HCT116 (cell line): ENCODE measurements around the gene USP7. TPM values are rescaled to one million over a fixed set of nuclear protein-coding genes. Genes with fewer than 3 reads are reported as not detected.

Source experiments
- ATAC-seq: fragments of 200-7000 bp; cut with Tn5 transposase; 2 replicates; pipeline ENCODE4 v1.9.1; 2020; ENCODE audit warnings: mild to moderate bottlenecking, moderate library complexity
- BruUV-seq: library from RNA; stranded (reverse); fragments of 400-500 nt; replicated peaks from 2 replicates; lab custom pipeline; 2021; lab: Mats Ljungman, UMichigan
- CTCF ChIA-PET: fragments of 300-600 bp; sonication (Branson Sonifier 250); formaldehyde crosslinking; loops from one replicate; lab custom pipeline; 2021; ENCODE audit warnings: antibody characterized with exemption; lab: Charles Lee
- POLR2A ChIA-PET: fragments of 300-600, 350-600 bp; sonication (Branson Sonifier 250); formaldehyde crosslinking; loops from one replicate; lab custom pipeline; 2021; ENCODE audit warnings: antibody characterized with exemption; lab: Charles Lee
- RAD21 ChIA-PET, 2 experiments: fragments of 300-600 bp; sonication (Branson Sonifier 250); formaldehyde crosslinking; loops; one replicate each; lab custom pipeline; 2023; ENCODE audit warnings: low total read pairs in 2 of 2; ENCODE audit not compliant: uncharacterized antibody in 2 of 2, unreplicated experiment in 2 of 2, low non-redundant PET in 1 of 2; lab: Charles Lee
- DNase-seq: peaks from one replicate; pipeline ENCODE4 v3.0.0-alpha.2; 2010; ENCODE audit warnings: low read depth, low spot score
- H2AFZ ChIP-seq: fragments of 200-600 bp; shearing (Covaris generic), sonication (generic); 2 replicates; pipeline ENCODE4 v1.6.1; 2017; ENCODE audit warnings: low read depth, mixed run types, mixed read lengths, antibody characterized with exemption, low read length; ENCODE audit not compliant: poor library complexity, severe bottlenecking
- H3K27ac ChIP-seq: 2 replicates; pipeline ENCODE4 v1.5.1; 2012; ENCODE audit warnings: low read depth, low read length
- H3K27me3 ChIP-seq: fragments of 200-600 bp; sonication (generic); 2 replicates; pipeline ENCODE4 v1.6.1; 2016; ENCODE audit warnings: mixed run types, low read length, mixed read lengths; ENCODE audit not compliant: insufficient read depth
- H3K36me3 ChIP-seq, 2 experiments: fragments of 200-500 bp in 1 of 2; fragments of 200-600 bp in 1 of 2; sonication (Bioruptor generic) in 1 of 2; sonication (generic) in 1 of 2; 2 replicates each; pipeline versions ENCODE4 v1.5.1 to v1.6.1; 2014 to 2016; ENCODE audit warnings: low read length in 2 of 2, inconsistent platforms in 1 of 2, mixed read lengths in 1 of 2, mixed run types in 1 of 2; ENCODE audit not compliant: insufficient read depth in 2 of 2, control insufficient read depth in 1 of 2
- H3K4me1 ChIP-seq, 2 experiments: fragments of 200-600 bp in 1 of 2; sonication (generic) in 1 of 2; 2 replicates each; pipeline versions ENCODE4 v1.5.1 to v1.6.1; 2012 to 2017; ENCODE audit warnings: low read length in 2 of 2, inconsistent platforms in 1 of 2, mild to moderate bottlenecking in 1 of 2, mixed read lengths in 1 of 2, mixed run types in 1 of 2, moderate library complexity in 1 of 2; ENCODE audit not compliant: insufficient read depth in 2 of 2, control insufficient read depth in 1 of 2
- H3K4me2 ChIP-seq: fragments of 200-600 bp; sonication (generic); 2 replicates; pipeline ENCODE4 v1.6.1; 2017; ENCODE audit warnings: mixed run types, low read length, mixed read lengths
- H3K4me3 ChIP-seq, 2 experiments: fragments of 200-600 bp in 1 of 2; sonication (generic) in 1 of 2; replicated peaks in 1 of 2; 2 replicates each; pipeline ENCODE4 v1.5.1; 2011 to 2016; ENCODE audit warnings: low read length in 2 of 2, control low read depth in 1 of 2, low read depth in 1 of 2, mild to moderate bottlenecking in 1 of 2, mixed read lengths in 1 of 2, mixed run types in 1 of 2
- H3K79me2 ChIP-seq: fragments of 200-600 bp; sonication (generic); 2 replicates; pipeline ENCODE4 v1.6.1; 2017; ENCODE audit warnings: mild to moderate bottlenecking, mixed run types, low read length, moderate library complexity, mixed read lengths; ENCODE audit not compliant: insufficient read depth
- H3K9ac ChIP-seq: fragments of 200-600 bp; sonication (generic); 2 replicates; pipeline ENCODE4 v1.6.1; 2016; ENCODE audit warnings: low read length, mixed read lengths
- H3K9me2 ChIP-seq: fragments of 200-600 bp; sonication (generic), shearing (Covaris generic); 2 replicates; pipeline ENCODE4 v1.6.1; 2017; ENCODE audit warnings: mixed run types, mild to moderate bottlenecking, moderate library complexity; ENCODE audit not compliant: insufficient read depth
- H3K9me3 ChIP-seq, 2 experiments: fragments of 200-500 bp in 1 of 2; fragments of 200-600 bp in 1 of 2; sonication (Bioruptor generic) in 1 of 2; sonication (generic) in 1 of 2; 2 replicates each; pipeline ENCODE4 v1.6.1; 2014 to 2017; ENCODE audit warnings: low read length in 2 of 2, mixed read lengths in 2 of 2, inconsistent platforms in 1 of 2, low read depth in 1 of 2, mild to moderate bottlenecking in 1 of 2, mixed run types in 1 of 2, moderate library complexity in 1 of 2; ENCODE audit not compliant: control insufficient read depth in 1 of 2, insufficient read depth in 1 of 2
- H4K20me1 ChIP-seq: fragments of 200-600 bp; sonication (generic), shearing (Covaris generic); 2 replicates; pipeline ENCODE4 v1.6.1; 2017; ENCODE audit warnings: mixed run types, mild to moderate bottlenecking, moderate library complexity; ENCODE audit not compliant: insufficient read depth
- CTCF ChIP-seq, 3 experiments: fragments of 200-600 bp in 1 of 3; sonication (generic) in 1 of 3; IDR thresholded peaks in 2 of 3; conservative IDR thresholded peaks in 1 of 3; 2 replicates each; pipeline ENCODE4 v1.5.1; 2012 to 2017; ENCODE audit warnings: low read depth in 2 of 3, low read length in 2 of 3, antibody characterized with exemption in 1 of 3, borderline replicate concordance in 1 of 3, control low read depth in 1 of 3, mild to moderate bottlenecking in 1 of 3, mixed read lengths in 1 of 3, mixed run types in 1 of 3, moderate library complexity in 1 of 3; ENCODE audit not compliant: insufficient read depth in 1 of 3
- EGR1 ChIP-seq: IDR thresholded peaks from 2 replicates; pipeline ENCODE4 v1.6.1; 2012; ENCODE audit warnings: low read depth
- ELF1 ChIP-seq: IDR thresholded peaks from 2 replicates; pipeline ENCODE4 v1.6.1; 2012; ENCODE audit warnings: low read depth, borderline replicate concordance
- FOSL1 ChIP-seq: IDR thresholded peaks from 2 replicates; pipeline ENCODE4 v1.6.1; 2012; ENCODE audit warnings: low read depth
- JUND ChIP-seq: IDR thresholded peaks from 2 replicates; pipeline ENCODE4 v1.6.1; 2012
- MAX ChIP-seq: IDR thresholded peaks from 2 replicates; pipeline ENCODE4 v1.6.1; 2012
- POLR2A ChIP-seq: IDR thresholded peaks from 2 replicates; pipeline ENCODE4 v1.7.0; 2011; ENCODE audit warnings: borderline replicate concordance; ENCODE audit not compliant: insufficient read depth, insufficient read length; ENCODE audit errors: extremely low read depth
- POLR2AphosphoS5 ChIP-seq: IDR thresholded peaks from 2 replicates; pipeline ENCODE4 v1.6.1; 2011; ENCODE audit warnings: mild to moderate bottlenecking, low read depth, low read length, moderate library complexity
- RAD21 ChIP-seq: IDR thresholded peaks from 2 replicates; pipeline ENCODE4 v1.6.1; 2012; ENCODE audit warnings: low read depth, mild to moderate bottlenecking
- REST ChIP-seq: IDR thresholded peaks from 2 replicates; pipeline ENCODE4 v1.6.1; 2012; ENCODE audit warnings: low read depth
- SIN3A ChIP-seq: IDR thresholded peaks from 2 replicates; pipeline ENCODE4 v1.6.1; 2012; ENCODE audit warnings: low read depth
- SP1 ChIP-seq: IDR thresholded peaks from 2 replicates; pipeline ENCODE4 v1.6.1; 2012; ENCODE audit warnings: low read depth
- SRF ChIP-seq: IDR thresholded peaks from 2 replicates; pipeline ENCODE4 v1.6.1; 2012; ENCODE audit warnings: low read depth
- YY1 ChIP-seq: IDR thresholded peaks from 2 replicates; pipeline ENCODE4 v1.6.1; 2011; ENCODE audit warnings: low read length, low read depth, moderate library complexity, mild to moderate bottlenecking; ENCODE audit not compliant: insufficient replicate concordance; ENCODE audit errors: extremely low read depth
- ZBTB33 ChIP-seq: IDR thresholded peaks from 2 replicates; pipeline ENCODE4 v1.6.1; 2011; ENCODE audit warnings: mild to moderate bottlenecking, low read length, moderate library complexity; ENCODE audit not compliant: insufficient replicate concordance; ENCODE audit errors: extremely low read depth
- ZFX ChIP-seq: fragments of 450-650 bp; IDR thresholded peaks from 2 replicates; pipeline ENCODE4 v1.6.1; 2017
- ZNF274 ChIP-seq: fragments of 200-500 bp; sonication (Bioruptor generic); IDR thresholded peaks from 2 replicates; pipeline ENCODE4 v1.6.1; 2014; ENCODE audit warnings: mild to moderate bottlenecking, low read depth, low read length, inconsistent platforms
- intact Hi-C: fragments of 100-400 bp; cut with micrococcal nuclease; formaldehyde crosslinking; loops from 2 replicates; pipeline ENCODE4 v1.10.0; 2022
- total RNA-seq: library from RNA; stranded (reverse); gene quantifications from one replicate; pipeline ENCODE4 v1.2.1, GENCODE V29; 2021; ENCODE audit not compliant: unreplicated experiment

USP7 gene
- total RNA-seq, 1 experiment from 2014 or later, result 154 TPM

- POLR2A ChIA-PET, result no interaction called here
- TF ChIP-seq MAX (no peak), REST (no peak), ZFX (no peak), SIN3A (no peak), EGR1 (no peak), RAD21 (no peak), ZNF274 (no peak), JUND (no peak), ELF1 (no peak), ZBTB33 (no peak), SP1 (no peak), FOSL1 (no peak), POLR2AphosphoS5 (no peak), YY1 (no peak), CTCF (IDR thresholded peaks at IDR 0.05 in 2 of 3, conservative IDR thresholded peaks at IDR 0.05 in 1 of 3; ENCODE audit: borderline replicate concordance in 1 of 3, insufficient read depth in 1 of 3, low read depth in 2 of 3, low read length in 2 of 3) (no peak), SRF (no peak), POLR2A (no peak)
- no peak overlapping the region for H3K4me2 ChIP-seq
- CTCF ChIA-PET, result interaction anchor here (2.1 to 2.2 kb wide), 2 partner anchors 10 to 13 kb away, joined by 11 to 14 read pairs; no protein-coding TSS in a partner anchor
- no peak overlapping the region for H2AFZ ChIP-seq
- DNase-seq (no peak), ATAC-seq (no peak)
- H4K20me1 ChIP-seq, result no peaks in the 10 kb centered on the region
- H3K36me3 ChIP-seq, result no peaks in the 10 kb centered on the region
- H3K27ac ChIP-seq, result no peak overlapping the region
- no peaks in the 10 kb centered on the region for H3K79me2 ChIP-seq
- H3K27me3 ChIP-seq, result no peaks in the 10 kb centered on the region
- no TSS peak for BruUV-seq
- H3K4me3 ChIP-seq, result no peak overlapping the region
- no peaks in the 10 kb centered on the region for H3K9me2 ChIP-seq
- H3K9ac ChIP-seq, result no peak overlapping the region
- intact Hi-C loops, result loop anchor here (10.0 kb wide), 1 partner anchor 442 kb away; no protein-coding TSS in a partner anchor
- H3K4me1 ChIP-seq, result peaks cover 4 to 9% of the 10 kb centered on the region in 2 experiments; a peak in 3 of 4 replicates
- H3K9me3 ChIP-seq, result no peaks in the 10 kb centered on the region
- RAD21 ChIA-PET, result no interaction called here
Measured at GRCh38 chr16:9007177-9007794, 43.6 kb upstream of the USP7 start.
